Germinal center (tissue), 1 donor: ENCODE results near the gene WASHC2C.
"Not testable (repeated sequence)": the region's sequence is repeated elsewhere in the genome, so short reads cannot be mapped to it uniquely, and the experiment has no call there.

Experiments used
- DNase-seq: peaks from one replicate; pipeline ENCODE4 v3.0.0; 2012; ENCODE audit warnings: mixed read lengths, low spot score

The WASHC2C gene

GRCh38 chr10:45726703-45727420, at the start of gene WASHC2C:
TSS of gene WASHC2C (plus strand) at chr10:45727266. CDS start at chr10:45727318, 52 bp downstream.
- peak; percentile 54 for DNase-seq

GRCh38 chr10:45678467-45678866, 48.6 kb upstream of the WASHC2C start:
- DNase-seq = not testable (repeated sequence)

- DNase-seq = not testable (repeated sequence)
Observed at GRCh38 chr10:45710200-45710796, 16.8 kb upstream of the WASHC2C start.

GRCh38 chr10:45711223-45711622, 15.8 kb upstream of the WASHC2C start:
- not testable (repeated sequence) for DNase-seq

- DNase-seq = not testable (repeated sequence)
Observed at GRCh38 chr10:45717053-45717452, 10.0 kb upstream of the WASHC2C start.

GRCh38 chr10:45717642-45718041, 9.4 kb upstream of the WASHC2C start:
- not testable (repeated sequence) for DNase-seq

- DNase-seq = not testable (repeated sequence)
Observed at GRCh38 chr10:45721503-45721902, 5.6 kb upstream of the WASHC2C start.

GRCh38 chr10:45723851-45724250, 3.2 kb upstream of the WASHC2C start:
- DNase-seq = not testable (repeated sequence)

- not testable (repeated sequence) for DNase-seq
Observed at GRCh38 chr10:45727421-45727965, 427 bp downstream of the WASHC2C start.

- DNase-seq = not testable (repeated sequence)
Observed at GRCh38 chr10:45734449-45734848, 7.4 kb downstream of the WASHC2C start.

- not testable (repeated sequence) for DNase-seq
Observed at GRCh38 chr10:45734867-45735266, 7.8 kb downstream of the WASHC2C start.

- DNase-seq = not testable (repeated sequence)
Observed at GRCh38 chr10:45741559-45741958, 14.5 kb downstream of the WASHC2C start.

- DNase-seq = not testable (repeated sequence)
Observed at GRCh38 chr10:45742014-45742413, 14.9 kb downstream of the WASHC2C start.

GRCh38 chr10:45751141-45751540, 24.1 kb downstream of the WASHC2C start:
- not testable (repeated sequence) for DNase-seq

- DNase-seq = not testable (repeated sequence)
Observed at GRCh38 chr10:45752210-45752609, 25.1 kb downstream of the WASHC2C start.

GRCh38 chr10:45753979-45754495, 27.0 kb downstream of the WASHC2C start:
- not testable (repeated sequence) for DNase-seq

GRCh38 chr10:45755083-45755482, 28.0 kb downstream of the WASHC2C start:
- DNase-seq = not testable (repeated sequence)

- DNase-seq = not testable (repeated sequence)
Observed at GRCh38 chr10:45756065-45756464, 29.0 kb downstream of the WASHC2C start.

GRCh38 chr10:45757661-45758396, 30.8 kb downstream of the WASHC2C start:
- not testable (repeated sequence) for DNase-seq

GRCh38 chr10:45761622-45762021, 34.6 kb downstream of the WASHC2C start:
- not testable (repeated sequence) for DNase-seq

- DNase-seq = not testable (repeated sequence)
Observed at GRCh38 chr10:45763037-45763436, 36.0 kb downstream of the WASHC2C start.

GRCh38 chr10:45768334-45768733, 41.3 kb downstream of the WASHC2C start:
- DNase-seq = not testable (repeated sequence)
